ENCODE results near the gene SGSH. TPM values are rescaled to one million over a fixed set of nuclear protein-coding genes. Genes with fewer than 3 reads are reported as not detected.
A peak's percentile ranks its signal among the peaks of the same experiment; 100 is the strongest.
"Not testable (repeated sequence)": the region's sequence is repeated elsewhere in the genome, so short reads cannot be mapped to it uniquely, and the experiment has no call there.

SGSH gene
- total RNA-seq, 1 experiment from 2014 or later = 10.2 TPM

DNA sequence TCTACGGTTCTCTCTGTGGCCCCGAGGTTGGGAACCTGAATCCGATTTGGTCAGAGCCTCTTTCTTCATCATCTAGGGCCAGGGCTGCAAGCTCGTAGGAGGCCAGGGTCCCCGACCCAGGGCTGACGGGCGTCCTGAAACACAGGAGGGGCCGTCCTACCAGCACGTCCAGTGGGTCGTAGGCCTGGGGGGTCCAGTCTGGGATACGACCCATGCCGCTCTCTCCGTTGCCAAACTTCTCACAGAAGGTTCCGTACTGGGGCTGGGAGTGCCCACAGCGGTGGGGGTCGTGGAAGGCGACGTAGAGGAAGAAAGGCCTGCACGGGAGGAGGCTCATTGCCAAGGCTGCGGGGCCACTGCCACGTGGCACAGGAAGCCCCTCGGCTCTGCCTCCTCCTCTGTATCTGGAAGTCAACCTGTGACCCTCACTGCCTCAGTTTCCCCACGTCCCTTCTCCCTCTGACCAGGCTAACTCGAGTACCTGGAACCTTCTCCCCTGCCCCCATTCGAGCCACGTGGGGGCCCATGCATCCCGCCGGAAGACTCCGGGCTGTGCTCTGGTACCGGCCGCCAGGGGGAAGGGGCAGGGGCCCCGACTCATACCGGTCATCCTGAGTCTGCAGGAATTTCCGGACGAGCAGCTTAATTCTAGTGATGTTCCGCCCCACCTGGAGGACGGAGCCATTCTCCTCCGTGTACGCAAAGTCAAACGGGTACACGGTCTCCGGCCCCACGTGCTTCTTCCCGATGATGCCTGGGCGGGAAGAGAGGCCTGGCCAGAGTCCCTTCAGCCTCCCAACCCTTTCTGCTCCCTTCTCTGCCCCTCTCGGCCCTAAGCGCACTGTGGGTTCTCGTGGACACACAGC is 5.9 kb downstream of the SGSH start:
- DNase-seq = peak; percentile 72
- Histone ChIP-seq H3K27me3 (ENCODE audit: control insufficient read depth, insufficient read depth, low read length) (no peaks in the 10 kb centered on the region), H3K36me3 (replicated peaks; ENCODE audit: control insufficient read depth, insufficient read depth, low read length) (peaks cover 9% of the 10 kb centered on the region), H3K4me3 (ENCODE audit: insufficient read depth, low read depth, low read length) (no peak overlapping the region)

DNA sequence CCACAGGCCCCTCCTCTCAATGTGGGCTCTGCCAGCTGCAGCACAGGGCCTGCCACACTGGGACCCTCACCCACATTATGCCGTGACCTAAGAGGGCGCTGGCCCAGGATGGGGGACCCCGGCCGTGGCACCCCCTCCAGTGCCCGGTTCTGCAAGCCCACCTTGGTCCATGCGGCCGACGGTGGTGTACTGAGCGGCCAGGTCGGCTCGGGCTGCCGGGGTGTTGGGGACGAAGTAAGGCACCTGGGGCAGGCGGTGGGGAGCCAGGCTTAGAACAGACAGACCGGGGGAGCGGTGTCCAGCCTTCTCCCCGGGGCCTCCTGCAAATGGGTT is 6.5 kb downstream of the SGSH start:
- DNase-seq = no peak
- H3K27me3 ChIP-seq (ENCODE audit: control insufficient read depth, insufficient read depth, low read length) = no peaks in the 10 kb centered on the region
- peaks cover 9% of the 10 kb centered on the region for H3K36me3 ChIP-seq (replicated peaks; ENCODE audit: control insufficient read depth, insufficient read depth, low read length)
- no peak overlapping the region for H3K4me3 ChIP-seq (ENCODE audit: insufficient read depth, low read depth, low read length)

DNA sequence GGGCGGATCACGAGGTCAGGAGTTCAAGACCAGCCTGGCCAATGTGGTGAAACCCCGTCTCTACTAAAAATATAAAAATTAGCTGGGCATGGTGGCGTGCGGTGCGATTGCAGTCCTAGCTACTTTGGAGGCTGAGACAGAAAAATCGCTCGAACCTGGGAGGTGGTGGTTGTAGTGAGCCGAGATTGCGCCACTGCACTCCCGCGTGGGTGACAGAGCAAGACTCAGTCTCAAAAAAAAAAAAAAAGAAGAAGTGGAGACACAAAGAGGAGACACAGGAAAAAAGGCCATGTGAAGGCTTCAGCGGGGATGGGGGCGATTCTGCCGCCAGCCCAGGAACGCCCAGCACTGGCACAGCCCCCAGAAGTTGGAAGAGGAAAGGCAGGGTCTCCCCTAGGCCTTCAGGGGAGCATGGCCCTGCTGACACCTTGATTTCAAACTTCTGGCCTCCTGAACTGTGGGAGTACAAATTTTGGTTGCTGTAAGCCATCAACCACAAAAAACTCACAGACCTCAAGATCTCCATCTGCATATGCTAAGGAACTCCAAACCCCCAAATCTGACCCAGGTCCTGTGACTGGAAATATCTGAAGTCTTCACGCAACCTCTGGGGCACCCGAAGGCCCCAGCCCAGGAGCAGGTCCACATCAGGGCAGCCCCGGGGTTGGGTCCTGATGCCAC is 7.0 kb downstream of the SGSH start:
- Histone ChIP-seq H3K4me3 (ENCODE audit: insufficient read depth, low read depth, low read length) (no peak overlapping the region), H3K36me3 (replicated peaks; ENCODE audit: control insufficient read depth, insufficient read depth, low read length) (peaks cover 9% of the 10 kb centered on the region), H3K27me3 (ENCODE audit: control insufficient read depth, insufficient read depth, low read length) (no peaks in the 10 kb centered on the region)
- no peak for DNase-seq

DNA sequence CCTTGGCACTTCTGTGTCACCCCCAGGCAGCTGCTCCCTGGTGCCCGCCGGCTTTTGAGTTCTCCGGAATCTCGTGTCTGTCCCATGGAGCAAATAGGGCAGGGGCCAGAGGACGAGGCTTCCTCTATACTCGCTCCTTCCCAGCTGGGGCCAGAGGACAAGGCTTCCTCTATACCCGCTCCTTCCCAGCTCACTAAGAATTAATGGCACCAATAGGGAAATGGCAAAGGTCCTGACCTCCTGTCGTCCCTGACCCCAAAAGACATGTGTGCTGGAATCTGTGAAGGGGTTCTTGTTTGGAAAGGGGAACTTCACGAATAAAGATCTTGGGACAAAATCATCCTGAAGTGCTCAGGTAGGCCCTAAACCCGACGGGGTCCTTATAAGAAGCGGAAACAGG is 7.6 kb downstream of the SGSH start:
- H3K27me3 ChIP-seq (ENCODE audit: control insufficient read depth, insufficient read depth, low read length) = no peaks in the 10 kb centered on the region
- DNase-seq = no peak
- no peak overlapping the region for H3K4me3 ChIP-seq (ENCODE audit: insufficient read depth, low read depth, low read length)
- peaks cover 9% of the 10 kb centered on the region for H3K36me3 ChIP-seq (replicated peaks; ENCODE audit: control insufficient read depth, insufficient read depth, low read length)

DNA sequence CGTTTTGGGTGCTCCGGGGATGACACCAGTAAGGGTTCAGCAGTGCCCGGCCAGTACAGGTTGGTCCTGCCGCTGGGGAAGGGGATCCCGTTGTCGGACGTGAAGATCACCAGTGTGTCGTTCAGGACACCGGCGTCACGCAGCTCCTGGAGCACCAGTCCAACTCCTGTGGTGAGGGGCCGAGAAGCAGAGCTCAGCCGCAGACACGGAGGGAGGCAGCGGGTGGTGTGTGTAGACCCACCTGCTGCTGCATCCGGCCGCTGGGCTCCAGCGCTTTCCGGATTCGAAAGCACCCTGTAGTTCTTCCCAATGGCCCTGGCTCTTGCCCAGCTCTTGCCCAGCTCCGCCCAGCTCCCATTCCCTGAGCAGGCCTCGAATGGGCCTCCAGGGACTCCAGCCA is 8.0 kb downstream of the SGSH start:
- H3K27me3 ChIP-seq (ENCODE audit: control insufficient read depth, insufficient read depth, low read length) = no peaks in the 10 kb centered on the region
- no peak overlapping the region for H3K4me3 ChIP-seq (ENCODE audit: insufficient read depth, low read depth, low read length)
- peaks cover 9% of the 10 kb centered on the region for H3K36me3 ChIP-seq (replicated peaks; ENCODE audit: control insufficient read depth, insufficient read depth, low read length)
- no peak for DNase-seq

DNA sequence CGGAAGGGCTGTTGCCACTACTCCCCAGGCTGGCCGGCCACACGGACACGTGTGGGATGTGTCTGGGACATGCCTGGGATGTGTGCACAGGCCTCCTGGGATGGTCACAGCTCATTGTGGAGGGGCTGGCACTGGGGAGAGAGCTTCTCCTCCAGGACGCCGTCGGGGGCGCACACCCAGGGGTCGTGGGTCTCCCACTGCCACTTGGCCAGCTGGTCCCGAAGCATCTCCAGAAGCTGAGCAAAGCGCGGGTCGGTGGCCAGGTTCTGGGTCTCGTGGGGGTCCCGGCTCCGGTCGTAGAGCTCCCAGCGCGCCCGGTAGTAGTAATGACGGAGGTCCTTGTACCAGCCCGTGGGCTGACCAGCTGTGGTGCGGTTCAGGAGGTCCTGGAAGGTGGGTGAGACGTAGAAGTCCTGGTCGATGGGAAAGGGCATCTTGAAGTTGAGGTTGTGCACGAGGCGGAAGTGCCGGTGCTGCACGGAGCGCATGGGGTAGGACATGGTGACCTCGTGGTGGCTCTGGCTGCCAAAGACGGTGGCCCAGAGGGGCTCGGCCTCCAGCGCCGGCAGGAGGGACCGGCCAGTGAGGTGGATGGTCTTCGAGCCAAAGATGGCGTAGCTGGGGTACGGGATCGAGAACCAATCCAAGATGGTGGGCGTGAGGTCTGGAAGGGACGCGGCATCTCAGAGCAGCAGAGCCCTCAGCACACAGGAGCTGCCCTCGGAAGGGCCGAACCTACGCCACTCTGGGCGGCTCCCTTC is 9.6 kb downstream of the SGSH start:
- Histone ChIP-seq H3K36me3 (replicated peaks; ENCODE audit: control insufficient read depth, insufficient read depth, low read length) (peaks cover 4% of the 10 kb centered on the region), H3K4me3 (ENCODE audit: insufficient read depth, low read depth, low read length) (no peak overlapping the region), H3K27me3 (ENCODE audit: control insufficient read depth, insufficient read depth, low read length) (no peaks in the 10 kb centered on the region)
- no peak for DNase-seq

DNA sequence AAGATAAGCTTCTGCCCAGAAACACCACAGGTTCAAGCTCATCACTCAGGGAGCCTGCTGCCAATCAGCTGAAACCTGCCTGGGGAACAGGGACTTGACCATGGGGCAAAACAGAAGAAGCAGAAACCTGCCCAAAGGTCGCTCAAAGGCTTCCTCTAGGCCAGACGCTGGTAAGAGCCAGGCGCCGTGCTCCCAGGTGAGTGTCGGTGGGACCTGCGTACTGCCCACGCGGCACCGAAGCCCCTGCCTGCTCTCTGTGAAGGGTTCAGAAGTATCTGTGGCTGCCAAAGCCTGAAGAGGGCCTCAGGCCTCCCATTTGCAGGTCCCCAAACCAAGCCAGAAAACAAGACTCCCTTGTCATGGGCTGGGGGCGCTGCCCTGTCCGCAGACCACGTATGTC is 10.4 kb downstream of the SGSH start:
- no peaks in the 10 kb centered on the region for H3K27me3 ChIP-seq (ENCODE audit: control insufficient read depth, insufficient read depth, low read length)
- H3K4me3 ChIP-seq (ENCODE audit: insufficient read depth, low read depth, low read length) = no peak overlapping the region
- no peak for DNase-seq
- peaks cover 4% of the 10 kb centered on the region for H3K36me3 ChIP-seq (replicated peaks; ENCODE audit: control insufficient read depth, insufficient read depth, low read length)

DNA sequence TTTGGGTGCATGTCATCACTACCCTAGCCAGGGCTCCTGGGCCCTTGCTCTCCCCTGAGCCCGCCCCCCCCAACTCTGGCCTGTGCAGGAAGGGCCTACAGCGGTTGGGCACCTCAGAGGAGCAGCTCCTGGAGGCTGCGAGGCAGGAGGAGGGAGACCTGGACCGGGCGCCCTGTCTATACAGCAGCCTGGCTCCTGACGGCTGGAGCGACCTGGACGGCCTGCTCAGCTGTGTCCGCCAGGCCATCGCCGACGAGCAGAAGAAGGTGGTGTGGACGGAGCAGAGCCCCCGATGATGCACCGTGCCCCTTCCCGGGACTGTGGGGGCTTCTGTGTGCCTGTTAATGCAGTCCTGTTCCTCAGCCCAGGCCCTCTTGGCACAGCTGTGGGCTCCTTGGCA is 12.1 kb downstream of the SGSH start:
- H3K4me3 ChIP-seq (ENCODE audit: insufficient read depth, low read depth, low read length) = no peak overlapping the region
- H3K27me3 ChIP-seq (ENCODE audit: control insufficient read depth, insufficient read depth, low read length) = no peaks in the 10 kb centered on the region
- no peak for DNase-seq
- peaks cover 4% of the 10 kb centered on the region for H3K36me3 ChIP-seq (replicated peaks; ENCODE audit: control insufficient read depth, insufficient read depth, low read length)

DNA sequence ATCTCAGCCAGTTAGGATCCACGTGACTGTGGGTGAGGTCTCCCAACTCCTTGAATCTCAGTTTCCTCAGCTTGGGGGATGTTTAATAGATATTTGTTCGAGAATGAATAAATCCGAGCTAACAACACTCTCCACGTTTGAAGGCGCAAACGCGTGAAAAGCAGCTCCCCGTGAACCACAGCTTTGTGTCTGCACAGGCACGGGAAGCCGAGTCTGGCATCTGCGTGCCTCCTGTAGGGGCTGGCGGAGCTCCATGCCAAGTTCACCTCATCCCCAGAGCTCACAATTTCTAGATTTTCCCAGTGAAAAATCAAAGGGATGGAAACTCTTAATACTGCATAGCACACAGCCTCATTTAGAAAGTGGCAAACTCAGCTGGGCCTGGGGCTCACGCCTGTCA is 14.3 kb downstream of the SGSH start:
- Histone ChIP-seq H3K36me3 (replicated peaks; ENCODE audit: control insufficient read depth, insufficient read depth, low read length) (no peaks in the 10 kb centered on the region; the same call in none of the 2 replicates), H3K4me3 (ENCODE audit: insufficient read depth, low read depth, low read length) (no peak overlapping the region)
- no peak for DNase-seq

DNA sequence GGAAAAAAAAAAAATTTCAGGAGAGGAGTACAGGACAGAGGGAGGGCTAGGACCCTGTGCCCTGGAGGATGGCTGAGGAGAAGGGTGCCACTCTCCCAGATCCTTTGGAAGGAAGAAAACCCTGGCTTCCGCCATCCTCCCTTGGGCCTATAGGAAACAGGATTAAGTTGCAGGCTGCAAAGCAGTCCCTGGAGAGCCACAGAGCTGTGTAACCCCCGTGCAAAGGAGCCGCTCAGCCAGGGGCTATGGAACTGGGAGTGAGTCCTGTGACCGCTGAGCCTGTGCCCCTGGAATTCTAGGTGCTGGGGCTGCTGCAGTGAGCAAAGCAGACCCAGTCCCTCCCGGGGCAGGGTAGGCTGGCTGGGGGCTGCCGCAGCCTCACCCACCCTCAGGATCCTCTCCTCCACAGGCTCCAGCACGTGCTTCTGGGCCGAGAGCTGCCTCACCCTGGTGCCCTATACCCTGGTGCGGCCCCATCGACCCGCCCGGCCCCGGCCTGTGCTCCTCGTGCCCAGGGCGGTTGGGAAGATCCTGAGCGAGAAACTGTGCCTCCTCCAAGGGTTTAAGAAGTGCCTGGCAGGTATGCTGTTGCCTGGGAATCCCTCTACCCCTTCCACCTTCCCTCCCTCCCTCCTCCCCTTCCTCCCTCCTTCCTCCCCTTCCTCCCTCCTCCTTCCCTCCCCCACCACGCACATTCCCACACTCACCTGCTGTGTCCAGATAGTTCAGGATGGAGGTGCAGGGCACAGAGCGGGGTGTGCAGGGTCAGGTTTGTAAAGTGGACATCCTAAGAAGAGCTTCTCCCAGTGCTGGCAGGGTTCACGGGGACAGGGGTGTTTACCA is 15.3 kb downstream of the SGSH start:
- Histone ChIP-seq H3K36me3 (replicated peaks; ENCODE audit: control insufficient read depth, insufficient read depth, low read length) (no peaks in the 10 kb centered on the region; the same call in none of the 2 replicates), H3K27me3 (ENCODE audit: control insufficient read depth, insufficient read depth, low read length) (no peaks in the 10 kb centered on the region), H3K4me3 (ENCODE audit: insufficient read depth, low read depth, low read length) (no peak overlapping the region)
- no peak for DNase-seq

More for the DNA sequence above, 14.3 kb downstream of the SGSH start:
- no peaks in the 10 kb centered on the region for H3K27me3 ChIP-seq (ENCODE audit: control insufficient read depth, insufficient read depth, low read length)

DNA sequence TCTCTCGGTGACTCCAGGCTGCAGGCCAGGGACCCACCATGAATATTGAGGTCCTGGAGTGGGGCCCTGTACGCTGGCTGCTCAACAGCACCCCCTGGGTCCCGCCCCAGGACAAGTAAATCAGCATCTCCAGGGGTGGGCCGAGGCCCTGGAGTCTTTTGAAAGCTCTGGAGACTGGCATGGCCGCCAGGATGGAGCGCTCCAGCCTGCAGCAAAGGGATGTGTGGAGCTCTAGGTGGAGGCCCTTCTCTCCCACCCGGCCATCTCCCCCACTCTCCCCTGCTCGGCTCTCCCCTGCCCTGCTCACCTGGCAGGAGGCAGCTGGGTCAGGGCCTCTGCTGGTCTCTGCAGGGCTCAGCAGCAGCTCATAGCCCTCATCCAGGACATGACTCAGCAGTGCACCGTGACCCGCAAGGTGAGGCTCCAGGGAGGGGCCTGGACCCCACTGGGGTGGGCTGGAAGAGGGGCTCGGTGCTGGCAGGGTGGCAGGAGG is 16.6 kb downstream of the SGSH start:
- no peak overlapping the region for H3K4me3 ChIP-seq (ENCODE audit: insufficient read depth, low read depth, low read length)
- H3K36me3 ChIP-seq (replicated peaks; ENCODE audit: control insufficient read depth, insufficient read depth, low read length) = no peaks in the 10 kb centered on the region; the same call in 1 of the 2 replicates
- H3K27me3 ChIP-seq (ENCODE audit: control insufficient read depth, insufficient read depth, low read length) = no peaks in the 10 kb centered on the region
- peak; percentile 71 for DNase-seq

DNA sequence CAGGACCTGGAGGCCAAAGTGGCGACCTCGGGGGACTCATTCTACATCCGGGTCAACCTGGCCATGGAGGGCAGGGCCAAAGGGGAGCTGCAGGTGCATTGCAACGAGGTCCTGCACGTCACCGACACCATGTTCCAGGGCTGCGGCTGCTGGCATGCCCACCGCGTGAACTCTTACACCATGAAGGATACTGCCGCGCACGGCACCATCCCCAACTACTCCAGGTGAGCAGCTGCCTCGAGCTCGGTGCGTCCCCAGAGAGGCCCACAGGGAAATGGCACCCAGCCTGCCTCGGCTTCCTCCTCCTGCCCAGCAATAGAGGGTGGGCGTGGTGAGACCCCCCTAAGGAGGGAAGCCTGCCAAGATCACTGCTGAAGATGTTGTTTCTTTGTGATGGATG is 17.9 kb downstream of the SGSH start:
- no peak overlapping the region for H3K4me3 ChIP-seq (ENCODE audit: insufficient read depth, low read depth, low read length)
- no peaks in the 10 kb centered on the region; the same call in 1 of the 2 replicates for H3K36me3 ChIP-seq (replicated peaks; ENCODE audit: control insufficient read depth, insufficient read depth, low read length)
- H3K27me3 ChIP-seq (ENCODE audit: control insufficient read depth, insufficient read depth, low read length) = no peaks in the 10 kb centered on the region
- DNase-seq = no peak

DNA sequence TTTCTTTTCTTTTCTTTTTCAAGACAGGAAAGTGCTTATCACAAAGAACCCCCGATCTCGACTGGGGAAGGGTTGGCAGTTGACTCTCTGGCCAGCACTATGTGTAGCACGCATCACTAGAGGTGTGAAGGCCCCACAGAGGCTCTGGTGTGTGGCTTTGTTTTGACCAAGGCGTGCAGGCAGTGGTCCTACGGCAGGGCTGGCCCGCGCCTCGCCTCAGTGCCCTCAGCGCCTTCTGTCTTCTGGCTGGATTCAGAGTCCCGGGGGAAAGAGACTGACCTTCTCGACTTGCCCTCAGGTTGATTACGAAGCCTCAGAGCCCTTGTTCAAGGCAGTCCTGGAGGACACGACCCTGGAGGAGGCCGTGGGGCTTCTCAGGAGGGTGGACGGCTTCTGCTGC is 18.7 kb downstream of the SGSH start:
- no peaks in the 10 kb centered on the region; the same call in 1 of the 2 replicates for H3K36me3 ChIP-seq (replicated peaks; ENCODE audit: control insufficient read depth, insufficient read depth, low read length)
- no peak for DNase-seq
- H3K4me3 ChIP-seq (ENCODE audit: insufficient read depth, low read depth, low read length) = no peak overlapping the region
- no peaks in the 10 kb centered on the region for H3K27me3 ChIP-seq (ENCODE audit: control insufficient read depth, insufficient read depth, low read length)

DNA sequence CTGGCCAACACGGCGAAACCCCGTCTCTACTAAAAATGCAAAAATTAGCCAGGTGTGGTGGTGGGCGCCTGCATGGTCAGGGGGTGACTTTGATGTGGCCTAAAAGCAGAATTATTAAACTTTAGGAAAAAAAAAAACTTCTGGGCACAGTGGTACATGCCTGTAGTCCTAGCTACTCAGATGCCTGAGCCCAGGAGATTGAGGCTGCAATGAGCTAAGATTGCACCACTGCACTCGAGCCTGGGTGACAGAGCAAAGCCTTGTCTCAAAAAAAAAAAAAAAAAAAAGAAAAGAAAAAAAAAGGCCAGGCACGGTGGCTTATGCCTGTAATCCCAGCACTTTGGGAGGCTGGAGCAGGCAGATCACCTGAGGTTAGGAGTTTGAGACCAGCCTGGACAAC is 20.8 kb downstream of the SGSH start:
- H3K4me3 ChIP-seq (ENCODE audit: insufficient read depth, low read depth, low read length); H3K36me3 ChIP-seq (replicated peaks; ENCODE audit: control insufficient read depth, insufficient read depth, low read length); H3K27me3 ChIP-seq (ENCODE audit: control insufficient read depth, insufficient read depth, low read length); DNase-seq: not testable (repeated sequence)
